SKM-1 (cell line): Measurements from ENCODE around the gene ZFP91.

ENCODE experiments used
- DNase-seq: peaks from one replicate; lab custom pipeline; 2025; ENCODE audit not compliant: unreplicated experiment; lab: John Stamatoyannopoulos, UW

The ZFP91 gene

GRCh38 chr11:58580311-58580710 is 1.4 kb downstream of the ZFP91 start:
- no peak for DNase-seq

- DNase-seq = no peak
These were observed 3.6 kb downstream of the ZFP91 start for GRCh38 chr11:58582437-58582836.

- no peak for DNase-seq
These were observed 8.1 kb downstream of the ZFP91 start for GRCh38 chr11:58586998-58587397.

GRCh38 chr11:58591659-58592058 is 12.8 kb downstream of the ZFP91 start:
- DNase-seq = no peak

- DNase-seq = no peak
These were observed 14.1 kb downstream of the ZFP91 start for GRCh38 chr11:58592760-58593472.

GRCh38 chr11:58594826-58595225 is 16.0 kb downstream of the ZFP91 start:
- DNase-seq = no peak

- no peak for DNase-seq
These were observed 17.8 kb downstream of the ZFP91 start for GRCh38 chr11:58596621-58597020.

GRCh38 chr11:58597486-58598144 is 18.8 kb downstream of the ZFP91 start:
- DNase-seq = no peak

- no peak for DNase-seq
These were observed 21.6 kb downstream of the ZFP91 start for GRCh38 chr11:58600510-58600909.

GRCh38 chr11:58606930-58607714 is 28.3 kb downstream of the ZFP91 start:
- DNase-seq = no peak

- no peak for DNase-seq
These were observed 29.5 kb downstream of the ZFP91 start for GRCh38 chr11:58608331-58608730.

GRCh38 chr11:58609723-58610122 is 30.9 kb downstream of the ZFP91 start:
- no peak for DNase-seq

- DNase-seq = no peak
These were observed 34.4 kb downstream of the ZFP91 start for GRCh38 chr11:58613228-58613627.

- DNase-seq = no peak
These were observed 36.7 kb downstream of the ZFP91 start for GRCh38 chr11:58615559-58615958.

- no peak for DNase-seq
These were observed 37.7 kb downstream of the ZFP91 start for GRCh38 chr11:58616594-58616993.

GRCh38 chr11:58617976-58618557 is 39.2 kb downstream of the ZFP91 start:
- no peak for DNase-seq

GRCh38 chr11:58621586-58622262 is 42.9 kb downstream of the ZFP91 start:
- DNase-seq = no peak

- no peak for DNase-seq
These were observed 43.5 kb downstream of the ZFP91 start, which contains the start of gene CNTF for GRCh38 chr11:58622344-58622743. Gene CNTF, plus strand, starts transcription at chr11:58622665. Its CDS starts 88 bp downstream, at chr11:58622753.

GRCh38 chr11:58625086-58625485 is 46.2 kb downstream of the ZFP91 start:
- DNase-seq = no peak

- no peak for DNase-seq
These were observed 47.1 kb downstream of the ZFP91 start for GRCh38 chr11:58625826-58626460.
